Activated CD4-positive, alpha-beta T cell treated with anti-CD3 and anti-CD28 coated beads, Interleukin-2, amount 10 ng/mL, durations not matched to agents 7 days and 5 days (primary cell): Measurements from ENCODE around the gene RUNX3. TPM values are rescaled to one million over a fixed set of nuclear protein-coding genes. Genes with fewer than 3 reads are reported as not detected.

Experiments
- CTCF ChIA-PET: fragments of 350-600 bp; sonication (Branson Sonifier 250); formaldehyde crosslinking; loops from one replicate; lab custom pipeline; 2021; ENCODE audit warnings: antibody characterized with exemption; lab: Charles Lee
- POLR2A ChIA-PET: fragments of 350-600 bp; sonication (Branson Sonifier 250); formaldehyde crosslinking; loops from one replicate; lab custom pipeline; 2021; ENCODE audit warnings: antibody characterized with exemption; lab: Charles Lee
- DNase-seq: peaks from one replicate; pipeline ENCODE4 v3.0.0-alpha.2; 2020
- H3K27ac Mint-ChIP-seq: one replicate; pipeline ENCODE4 v1.8.0; 2021; ENCODE audit warnings: mild to moderate bottlenecking, moderate library complexity, mixed read lengths
- H3K27me3 Mint-ChIP-seq: one replicate; pipeline ENCODE4 v1.8.0; 2021; ENCODE audit warnings: mixed read lengths
- H3K36me3 Mint-ChIP-seq: one replicate; pipeline ENCODE4 v1.8.0; 2021; ENCODE audit warnings: low read depth, mixed read lengths
- H3K4me1 Mint-ChIP-seq: one replicate; pipeline ENCODE4 v1.8.0; 2021; ENCODE audit warnings: mixed read lengths
- H3K4me3 Mint-ChIP-seq: one replicate; pipeline ENCODE4 v1.8.0; 2021; ENCODE audit warnings: mild to moderate bottlenecking, moderate library complexity, mixed read lengths
- H3K9me3 Mint-ChIP-seq: one replicate; pipeline ENCODE4 v1.8.0; 2021; ENCODE audit warnings: mixed read lengths
- total RNA-seq, 2 experiments: library from RNA; stranded (reverse); gene quantifications; one replicate each; pipeline ENCODE4 v1.2.3, GENCODE V29; 2021

The RUNX3 gene
- total RNA-seq, 2 experiments from 2014 or later, result 108 to 125 TPM

- H3K27me3 Mint-ChIP-seq, result peaks cover 18% of the 10 kb centered on the region
- no peaks in the 10 kb centered on the region for H3K4me1 Mint-ChIP-seq
These were observed 68.0 kb downstream of the RUNX3 start for GRCh38 chr1:24861821-24862727.

DNA sequence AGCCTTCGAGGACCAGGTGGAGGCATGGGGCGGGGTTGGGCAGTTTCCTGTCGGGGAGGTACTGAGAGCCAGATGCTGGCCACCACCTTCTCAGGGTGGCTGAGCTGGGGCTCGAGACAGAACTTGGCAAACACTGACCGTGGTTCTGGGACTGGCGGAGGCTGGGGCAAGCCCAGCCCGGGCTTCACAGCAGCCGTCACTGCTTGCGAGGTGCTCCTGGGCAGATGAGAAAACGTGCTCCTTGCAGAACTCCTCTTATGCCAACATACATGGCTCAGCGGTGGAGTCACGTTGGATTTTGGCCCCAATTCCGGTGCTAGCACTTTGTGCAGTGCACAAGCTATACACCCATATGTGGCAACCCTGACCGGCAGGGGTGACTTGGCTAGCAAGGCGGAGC, 69.2 kb downstream of the RUNX3 start:
- Mint-ChIP-seq H3K27ac (no peak overlapping the region), H3K4me1 (no peaks in the 10 kb centered on the region), H3K4me3 (no peak overlapping the region), H3K27me3 (peaks cover 17% of the 10 kb centered on the region), H3K9me3 (no peaks in the 10 kb centered on the region), H3K36me3 (no peaks in the 10 kb centered on the region)
- CTCF ChIA-PET, result interaction anchor here (1.4 kb wide), 1 partner anchor 12 kb away, joined by 3 read pairs; no protein-coding TSS in a partner anchor
- DNase-seq, result no peak
- POLR2A ChIA-PET, result no interaction called here

More at GRCh38 chr1:24861821-24862727, 68.0 kb downstream of the RUNX3 start:
- no peak overlapping the region for H3K27ac Mint-ChIP-seq
- POLR2A ChIA-PET, result no interaction called here
- H3K4me3 Mint-ChIP-seq, result no peak overlapping the region
- CTCF ChIA-PET, result interaction anchor here (1.0 to 1.4 kb wide), 2 partner anchors 11 to 14 kb away, joined by 3 to 4 read pairs; no protein-coding TSS in a partner anchor
- H3K9me3 Mint-ChIP-seq, result no peaks in the 10 kb centered on the region
- no peaks in the 10 kb centered on the region for H3K36me3 Mint-ChIP-seq
- no peak for DNase-seq

GRCh38 chr1:24859063-24860010, 70.7 kb downstream of the RUNX3 start:
- no peak for DNase-seq
- H3K4me1 Mint-ChIP-seq, result no peaks in the 10 kb centered on the region
- no peak overlapping the region for H3K27ac Mint-ChIP-seq
- CTCF ChIA-PET, result interaction anchor here (0.5 to 0.6 kb wide), 2 partner anchors 23 to 390 kb away, joined by 3 read pairs; no protein-coding TSS in a partner anchor
- no peak overlapping the region for H3K4me3 Mint-ChIP-seq
- no peaks in the 10 kb centered on the region for H3K36me3 Mint-ChIP-seq
- H3K9me3 Mint-ChIP-seq, result no peaks in the 10 kb centered on the region
- POLR2A ChIA-PET, result no interaction called here
- H3K27me3 Mint-ChIP-seq, result peaks cover 16% of the 10 kb centered on the region

DNA sequence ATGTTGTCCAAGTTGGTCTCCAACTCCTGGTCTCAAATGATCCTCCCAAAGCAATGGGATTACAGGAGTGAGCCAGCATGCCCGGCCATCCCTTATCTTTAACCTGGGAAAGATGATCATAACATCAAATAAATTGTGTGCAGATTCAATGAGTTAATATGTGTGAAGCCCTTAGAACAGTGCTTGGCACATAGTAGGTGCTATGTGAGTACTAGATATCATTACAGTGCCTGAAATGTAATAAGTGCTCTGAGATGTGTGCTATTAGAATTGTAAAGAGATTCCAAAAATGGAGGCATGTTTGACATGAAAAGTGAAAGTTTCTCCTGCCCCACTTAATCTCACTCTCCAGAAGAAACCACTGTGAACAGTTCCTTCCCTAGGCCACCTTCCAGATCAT, 71.8 kb downstream of the RUNX3 start:
- no peak for DNase-seq
- POLR2A ChIA-PET, result no interaction called here
- peaks cover 15% of the 10 kb centered on the region for H3K27me3 Mint-ChIP-seq
- no peaks in the 10 kb centered on the region for H3K9me3 Mint-ChIP-seq
- no peaks in the 10 kb centered on the region for H3K4me1 Mint-ChIP-seq
- CTCF ChIA-PET, result interaction anchor here (0.5 kb wide), 1 partner anchor 391 kb away, joined by 3 read pairs; no protein-coding TSS in a partner anchor
- no peaks in the 10 kb centered on the region for H3K36me3 Mint-ChIP-seq
- H3K4me3 Mint-ChIP-seq, result no peak overlapping the region
- H3K27ac Mint-ChIP-seq, result no peak overlapping the region

DNA sequence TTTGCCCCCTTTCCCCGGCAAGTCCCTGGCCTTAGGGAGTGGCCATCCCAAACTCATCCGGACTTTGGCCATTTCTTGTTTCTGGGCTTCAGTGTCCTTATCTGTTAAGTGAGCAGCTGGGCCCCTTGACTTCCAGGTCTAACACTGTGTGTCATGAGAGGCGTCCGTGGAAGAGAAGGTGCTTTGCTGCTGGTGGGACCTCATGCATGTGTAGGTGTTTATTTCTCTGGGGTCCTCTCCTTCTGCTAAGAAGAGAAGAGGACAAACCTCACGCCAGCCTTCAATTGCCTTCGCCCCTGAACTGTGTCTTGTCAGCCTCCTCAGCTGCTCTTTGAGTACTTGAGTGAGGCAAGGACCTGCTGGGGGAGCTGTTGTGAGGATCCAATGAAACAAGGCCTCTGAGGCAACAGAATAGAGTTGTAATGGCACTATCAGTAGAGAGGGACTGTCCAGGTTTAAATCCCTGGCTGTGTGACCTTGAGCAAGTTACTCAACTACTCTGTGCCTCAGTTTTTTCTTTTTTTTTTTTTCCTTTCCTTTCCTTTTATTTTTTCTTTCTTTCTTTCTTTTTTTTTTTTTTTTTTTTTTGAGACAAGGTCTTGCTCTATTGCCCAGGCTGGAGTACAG, 72.5 kb downstream of the RUNX3 start:
- Mint-ChIP-seq H3K4me1 (no peaks in the 10 kb centered on the region), H3K4me3 (no peak overlapping the region), H3K27ac (no peak overlapping the region), H3K27me3 (peaks cover 21% of the 10 kb centered on the region), H3K9me3 (no peaks in the 10 kb centered on the region), H3K36me3 (no peaks in the 10 kb centered on the region)
- ChIA-PET POLR2A (no interaction called here), CTCF (no interaction called here)
- DNase-seq, result no peak

DNA sequence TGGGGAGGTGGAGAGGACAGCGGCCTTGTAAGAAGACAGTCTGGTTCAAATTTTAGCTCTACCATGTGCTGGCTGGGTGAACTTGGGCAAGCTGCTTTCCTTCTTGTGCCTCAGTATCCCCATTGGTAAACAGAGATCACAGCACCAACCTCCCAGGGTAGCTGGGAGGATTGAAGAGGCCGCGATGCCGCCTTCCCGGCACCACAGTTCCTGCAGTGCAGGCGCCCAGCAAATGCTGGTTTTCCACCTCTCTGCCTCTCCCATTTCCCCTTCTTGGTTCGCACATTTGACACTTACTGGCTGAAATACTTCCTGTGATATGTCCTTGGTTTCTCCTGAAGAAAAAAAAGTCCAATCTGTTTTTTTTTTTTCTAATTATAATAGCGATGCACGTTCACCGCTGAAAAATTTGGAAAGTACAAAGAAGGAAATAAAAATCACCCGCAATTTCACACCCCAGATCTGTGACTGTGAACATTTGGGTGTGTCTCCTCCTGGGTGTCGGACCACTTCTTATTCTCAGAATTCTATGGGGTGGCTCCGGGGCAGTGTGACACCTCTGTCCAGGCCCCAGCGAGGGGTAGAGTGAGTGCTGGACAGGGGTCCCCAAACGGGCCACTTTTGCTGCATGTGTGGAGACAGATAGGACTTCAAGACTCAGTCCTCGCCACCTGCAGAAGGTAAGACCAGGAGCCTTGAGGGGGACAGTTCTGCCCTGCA, 73.1 kb downstream of the RUNX3 start:
- Mint-ChIP-seq H3K27ac (no peak overlapping the region), H3K9me3 (no peaks in the 10 kb centered on the region), H3K36me3 (no peaks in the 10 kb centered on the region), H3K27me3 (peaks cover 27% of the 10 kb centered on the region), H3K4me3 (no peak overlapping the region), H3K4me1 (peaks cover 4% of the 10 kb centered on the region)
- no peak for DNase-seq
- POLR2A ChIA-PET, result no interaction called here
- CTCF ChIA-PET, result no interaction called here

GRCh38 chr1:24855474-24855873, 74.6 kb downstream of the RUNX3 start:
- POLR2A ChIA-PET, result no interaction called here

DNA sequence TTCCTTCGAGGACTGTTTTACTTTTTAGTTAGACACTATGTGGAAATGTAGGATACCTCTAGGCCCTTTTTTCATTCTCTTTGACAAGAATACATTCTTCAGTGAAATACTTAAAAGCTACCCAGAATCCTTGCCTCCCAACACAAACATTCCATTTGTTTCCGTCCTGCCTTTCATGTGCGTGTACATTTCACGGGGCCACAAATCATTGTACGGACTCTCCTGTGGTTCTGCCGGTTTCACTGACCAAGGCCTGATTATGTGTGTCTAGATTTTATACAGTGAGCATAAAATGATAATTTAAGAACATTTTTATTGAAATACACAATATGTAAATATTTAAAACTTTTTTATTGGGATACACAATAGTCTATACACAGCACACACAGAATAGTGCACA, 76.4 kb downstream of the RUNX3 start:
- H3K9me3 Mint-ChIP-seq, result no peaks in the 10 kb centered on the region
- no peak overlapping the region for H3K27ac Mint-ChIP-seq
- H3K27me3 Mint-ChIP-seq, result peaks cover 46% of the 10 kb centered on the region
- H3K4me3 Mint-ChIP-seq, result no peak overlapping the region
- H3K4me1 Mint-ChIP-seq, result peaks cover 15% of the 10 kb centered on the region
- ChIA-PET CTCF (no interaction called here), POLR2A (no interaction called here)
- H3K36me3 Mint-ChIP-seq, result no peaks in the 10 kb centered on the region
- no peak for DNase-seq

More at GRCh38 chr1:24855474-24855873, 74.6 kb downstream of the RUNX3 start:
- Mint-ChIP-seq H3K36me3 (no peaks in the 10 kb centered on the region), H3K9me3 (no peaks in the 10 kb centered on the region), H3K4me3 (no peak overlapping the region), H3K27ac (no peak overlapping the region), H3K4me1 (peaks cover 4% of the 10 kb centered on the region), H3K27me3 (peaks cover 39% of the 10 kb centered on the region)
- CTCF ChIA-PET, result interaction anchor here (0.5 to 1.3 kb wide), 2 partner anchors 181 to 192 kb away, joined by 3 to 5 read pairs; no protein-coding TSS in a partner anchor
- DNase-seq, result no peak

GRCh38 chr1:24850328-24850920, 79.7 kb downstream of the RUNX3 start:
- H3K36me3 Mint-ChIP-seq, result no peaks in the 10 kb centered on the region
- H3K4me3 Mint-ChIP-seq, result no peak overlapping the region
- peaks cover 30% of the 10 kb centered on the region for H3K4me1 Mint-ChIP-seq
- POLR2A ChIA-PET, result no interaction called here
- peaks cover 42% of the 10 kb centered on the region for H3K27me3 Mint-ChIP-seq
- H3K9me3 Mint-ChIP-seq, result no peaks in the 10 kb centered on the region
- CTCF ChIA-PET, result interaction anchor here (0.7 to 3.0 kb wide), 3 partner anchors 12 to 162 kb away, joined by 3 to 9 read pairs (median 4); no protein-coding TSS in a partner anchor
- no peak overlapping the region for H3K27ac Mint-ChIP-seq
- no peak for DNase-seq

DNA sequence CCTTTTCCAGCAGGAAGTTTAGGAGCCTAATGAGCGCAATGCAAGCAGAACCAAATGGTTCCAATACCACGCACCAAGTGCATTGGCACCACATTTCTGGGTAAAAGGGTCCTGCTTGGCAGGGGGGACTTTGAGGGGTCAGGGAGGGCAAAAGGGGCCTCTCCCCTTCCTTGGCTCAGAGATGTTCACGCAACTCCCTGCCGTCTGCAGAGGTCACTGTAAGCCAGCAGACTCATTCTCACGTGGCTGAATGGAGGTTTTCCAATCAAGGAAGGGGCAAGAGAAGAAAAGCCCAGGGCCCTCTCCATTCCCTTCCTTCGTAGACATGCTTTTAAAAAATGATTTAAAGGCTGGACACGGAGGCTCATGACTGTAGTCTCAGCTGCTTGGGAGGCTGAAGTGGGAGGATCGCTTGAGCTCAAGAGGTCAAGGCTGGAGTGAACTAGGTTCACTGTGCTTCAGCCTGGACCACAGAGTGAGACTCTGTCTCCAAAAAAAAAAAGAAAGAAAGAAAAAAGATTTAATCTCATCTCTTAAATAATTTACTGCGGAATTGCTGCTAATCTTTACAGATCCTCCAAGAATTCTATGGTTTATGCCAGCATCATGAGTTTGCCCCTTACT, 80.3 kb downstream of the RUNX3 start:
- peaks cover 46% of the 10 kb centered on the region for H3K27me3 Mint-ChIP-seq
- H3K9me3 Mint-ChIP-seq, result no peaks in the 10 kb centered on the region
- ChIA-PET CTCF (interaction anchor here (1.1 to 3.0 kb wide), 4 partner anchors 161 to 356 kb away, joined by 3 to 23 read pairs (median 7); no protein-coding TSS in a partner anchor), POLR2A (no interaction called here)
- H3K27ac Mint-ChIP-seq, result no peak overlapping the region
- H3K36me3 Mint-ChIP-seq, result no peaks in the 10 kb centered on the region
- peak overlapping the region; percentile 48 for H3K4me3 Mint-ChIP-seq
- H3K4me1 Mint-ChIP-seq, result peaks cover 30% of the 10 kb centered on the region
- peak; percentile 34 for DNase-seq
